K562 (cell line): ENCODE data around the gene CFAP157. TPM values are rescaled to one million over a fixed set of nuclear protein-coding genes. Genes with fewer than 3 reads are reported as not detected.

Source experiments
- BMI1 ChIP-seq: fragments of 150-350 bp; IDR thresholded peaks from 2 replicates; pipeline ENCODE4 v1.6.1; 2014; ENCODE audit warnings: low read length
- CHD7 ChIP-seq: fragments of 200-600 bp; sonication (generic); IDR thresholded peaks from one replicate; pipeline ENCODE4 v1.6.1; 2012; ENCODE audit warnings: mild to moderate bottlenecking, low read depth, low read length, inconsistent platforms
- CREM ChIP-seq: IDR thresholded peaks from 2 replicates; pipeline ENCODE4 v1.6.1; 2014; ENCODE audit warnings: antibody characterized with exemption, low read depth
- GABPB2 ChIP-seq: fragments of 250-450 bp; sonication (Bioruptor Pico); conservative IDR thresholded peaks from 2 replicates; pipeline ENCODE4 v1.5.1; 2021; ENCODE audit warnings: mild to moderate bottlenecking
- HDGF ChIP-seq: fragments of 450-650 bp; IDR thresholded peaks from 2 replicates; pipeline ENCODE4 v1.6.1; 2016
- JUND ChIP-seq, 2 experiments: IDR thresholded peaks; 2 replicates in 1 of 2; 3 replicates in 1 of 2; pipeline ENCODE4 v1.6.1; 2011; ENCODE audit warnings: borderline replicate concordance in 2 of 2, low read depth in 2 of 2, low read length in 2 of 2, improper control_type of control experiment in 1 of 2, missing biosample characterization in 1 of 2, missing genetic modification characterization in 1 of 2, missing genetic modification reagents in 1 of 2
- RB1 ChIP-seq: fragments of 450-650 bp; IDR thresholded peaks from 2 replicates; pipeline ENCODE4 v1.6.1; 2017; ENCODE audit warnings: low read depth, mild to moderate bottlenecking
- SAFB ChIP-seq: fragments of 200-400 bp; formaldehyde crosslinking; IDR thresholded peaks from 2 replicates; pipeline ENCODE4 v1.6.1; 2017; ENCODE audit warnings: low read depth, low read length, borderline replicate concordance
- SFPQ ChIP-seq: fragments of 200-400 bp; formaldehyde crosslinking; IDR thresholded peaks from 2 replicates; pipeline ENCODE4 v1.6.1; 2017; ENCODE audit warnings: mild to moderate bottlenecking, low read depth, low read length, moderate library complexity
- STAT5B ChIP-seq: fragments of 250-450 bp; sonication (Bioruptor Pico); IDR thresholded peaks from 2 replicates; pipeline ENCODE4 v1.8.0; 2021; ENCODE audit warnings: mild to moderate bottlenecking, inconsistent platforms
- ZEB2 ChIP-seq: fragments of 450-650 bp; IDR thresholded peaks from 2 replicates; pipeline ENCODE4 v1.6.1; 2016
- ZNF174 ChIP-seq: fragments of 250-450 bp; sonication (Bioruptor Pico); IDR thresholded peaks from 2 replicates; pipeline ENCODE4 v1.4.0; 2020; ENCODE audit warnings: mild to moderate bottlenecking
- ZNF584 ChIP-seq: fragments of 200-800 bp; sonication (Bioruptor generic); IDR thresholded peaks from 2 replicates; pipeline ENCODE4 v1.6.1; 2016; ENCODE audit warnings: low read depth, mild to moderate bottlenecking, missing genetic modification characterization, missing compliant biosample characterization
- ZNF589 ChIP-seq: fragments of 200-800 bp; sonication (Bioruptor generic); IDR thresholded peaks from 2 replicates; pipeline ENCODE4 v1.6.1; 2016; ENCODE audit warnings: low read depth, missing genetic modification characterization, missing compliant biosample characterization
- ZNF77 ChIP-seq: fragments of 250-450 bp; sonication (Bioruptor Pico); IDR thresholded peaks from 2 replicates; pipeline ENCODE4 v1.5.0; 2020
- polyA plus RNA-seq, 8 experiments: library from polyadenylated mRNA; depleted of rRNA in 4 of 8; stranded (reverse) in 5 of 8; unstranded in 3 of 8; fragments of >200 nt; fragmentation: Nextera tagmentation in 2 of 8; fragmentation: Illumina TruSeq in 1 of 8; extraction: Ambion mirVana in 2 of 8; extraction: Trizol in 1 of 8; gene quantifications; 2 replicates each; pipeline versions ENCODE4 v1.2.1 to v1.2.3, GENCODE V29; 2011 to 2014; ENCODE audit warnings: inconsistent platforms in 1 of 8, missing spikeins in 1 of 8
- total RNA-seq, 7 experiments: library from RNA; depleted of rRNA in 6 of 7; stranded (reverse); fragments of >200 nt in 6 of 7; fragmentation: Illumina TruSeq in 2 of 7; extraction: Trizol in 2 of 7; gene quantifications; 2 replicates each; pipeline versions ENCODE4 v1.2.1 to v1.2.3, GENCODE V29; 2011 to 2021; ENCODE audit warnings: low replicate concordance in 1 of 7

CFAP157 gene
- total and polyA plus RNA-seq, 9 of the 15 experiments (the other 6 are each of a cell fraction or from before 2014, with no cell fraction given) = 0.03 TPM; not detected in 8

GRCh38 chr9:127715470-127716337, 8.9 kb downstream of the CFAP157 start, which contains the start of the genes PTRH1 and TTC16 (continued):
- TF ChIP-seq CHD7 (no peak), ZNF589 (CRISPR knock-in tag) (no peak), CREM (peak; percentile 98), SAFB (no peak), RB1 (peak; percentile 54; the same call in 1 of the 2 replicates), ZEB2 (no peak), ZNF77 (CRISPR knock-in tag) (no peak), GABPB2 (CRISPR knock-in tag) (no peak), HDGF (no peak), SFPQ (no peak), JUND (IDR thresholded peaks at IDR 0.05; ENCODE audit: borderline replicate concordance, low read depth, low read length) (peak; percentile 86), JUND (tag; IDR thresholded peaks at IDR 0.05; ENCODE audit: borderline replicate concordance, low read depth, low read length) (peak; percentile 86; the same call in 2 of the 3 replicates), ZNF584 (CRISPR knock-in tag) (no peak), STAT5B (CRISPR knock-in tag) (no peak), ZNF174 (CRISPR knock-in tag) (no peak), BMI1 (no peak)
